Neural progenitor cell (in vitro differentiated cells): ENCODE data around the gene C1orf185. TPM values are rescaled to one million over a fixed set of nuclear protein-coding genes. Genes with fewer than 3 reads are reported as not detected.

Experiments used
- DNase-seq: peaks from one replicate; pipeline ENCODE4 v3.0.0-alpha.2; 2016; ENCODE audit warnings: low spot score
- H2AFZ ChIP-seq: fragments of 200-600 bp; sonication (generic); replicated peaks from 2 replicates; pipeline ENCODE4 v1.6.1; 2016; ENCODE audit warnings: antibody characterized with exemption
- H3F3A ChIP-seq: fragments of 200-600 bp; sonication (generic); 2 replicates; pipeline ENCODE4 v1.6.1; 2016; ENCODE audit warnings: antibody characterized with exemption, low read depth
- H3K27ac ChIP-seq: fragments of 200-600 bp; sonication (generic); 2 replicates; pipeline ENCODE4 v1.5.1; 2016; ENCODE audit warnings: mild to moderate bottlenecking
- H3K27me3 ChIP-seq: fragments of 200-600 bp; sonication (generic); 2 replicates; pipeline ENCODE4 v1.6.1; 2016; ENCODE audit warnings: mild to moderate bottlenecking, moderate library complexity
- H3K36me3 ChIP-seq: fragments of 200-600 bp; sonication (generic); 2 replicates; pipeline ENCODE4 v1.5.1; 2016
- H3K4me1 ChIP-seq: fragments of 200-600 bp; sonication (generic); 2 replicates; pipeline ENCODE4 v1.6.1; 2016; ENCODE audit warnings: mixed run types
- H3K4me2 ChIP-seq: fragments of 200-600 bp; sonication (generic); 2 replicates; pipeline ENCODE4 v1.6.1; 2016
- H3K4me3 ChIP-seq: fragments of 200-600 bp; sonication (generic); 2 replicates; pipeline ENCODE4 v1.5.1; 2016
- H3K79me2 ChIP-seq: fragments of 200-600 bp; sonication (generic); 2 replicates; pipeline ENCODE4 v1.6.1; 2016; ENCODE audit warnings: low read depth
- H3K9ac ChIP-seq: fragments of 200-600 bp; sonication (generic); 2 replicates; pipeline ENCODE4 v1.6.1; 2016
- H3K9me3 ChIP-seq: fragments of 200-600 bp; sonication (generic); 2 replicates; pipeline ENCODE4 v1.5.1; 2016; ENCODE audit warnings: low read depth
- H4K20me1 ChIP-seq: fragments of 200-600 bp; sonication (generic); 2 replicates; pipeline ENCODE4 v1.6.1; 2016; ENCODE audit warnings: low read depth
- H3K27ac Mint-ChIP-seq: 3 replicates; pipeline ENCODE4 v1.8.0; 2021; ENCODE audit warnings: mixed read lengths
- H3K27me3 Mint-ChIP-seq: 2 replicates; pipeline ENCODE4 v1.8.0; 2022; ENCODE audit warnings: low read depth, mild to moderate bottlenecking, inconsistent platforms, moderate library complexity, mixed read lengths; ENCODE audit not compliant: insufficient read depth
- H3K36me3 Mint-ChIP-seq: 3 replicates; pipeline ENCODE4 v1.8.0; 2021; ENCODE audit warnings: mixed read lengths
- H3K4me1 Mint-ChIP-seq: 3 replicates; pipeline ENCODE4 v1.8.0; 2021; ENCODE audit warnings: mixed read lengths
- H3K4me3 Mint-ChIP-seq: 3 replicates; pipeline ENCODE4 v1.8.0; 2021; ENCODE audit warnings: mild to moderate bottlenecking, moderate library complexity, mixed read lengths
- H3K9me3 Mint-ChIP-seq: 3 replicates; pipeline ENCODE4 v1.8.0; 2020; ENCODE audit warnings: mixed read lengths
- EZH2 ChIP-seq: fragments of 200-600 bp; sonication (generic); IDR thresholded peaks from 2 replicates; pipeline ENCODE4 v1.6.1; 2017; ENCODE audit warnings: antibody characterized with exemption, mild to moderate bottlenecking, moderate library complexity
- EZH2phosphoT487 ChIP-seq: fragments of 200-600 bp; sonication (generic); IDR thresholded peaks from 2 replicates; pipeline ENCODE4 v1.6.1; 2017; ENCODE audit warnings: antibody characterized with exemption
- total RNA-seq: library from RNA; depleted of rRNA; stranded (reverse); fragments of >200 nt; gene quantifications from 2 replicates; pipeline ENCODE4 v1.2.3, GENCODE V29; 2015; ENCODE audit warnings: low replicate concordance
- TF ChIP-seq, protein P1 (sequence below): fragments of 200-600 bp; sonication (generic); IDR thresholded peaks from 2 replicates; pipeline ENCODE4 v1.5.1; 2017; ENCODE audit warnings: antibody characterized with exemption, mild to moderate bottlenecking

The C1orf185 gene
- total RNA-seq, 1 donor from 2014 or later, result not detected

DNA sequence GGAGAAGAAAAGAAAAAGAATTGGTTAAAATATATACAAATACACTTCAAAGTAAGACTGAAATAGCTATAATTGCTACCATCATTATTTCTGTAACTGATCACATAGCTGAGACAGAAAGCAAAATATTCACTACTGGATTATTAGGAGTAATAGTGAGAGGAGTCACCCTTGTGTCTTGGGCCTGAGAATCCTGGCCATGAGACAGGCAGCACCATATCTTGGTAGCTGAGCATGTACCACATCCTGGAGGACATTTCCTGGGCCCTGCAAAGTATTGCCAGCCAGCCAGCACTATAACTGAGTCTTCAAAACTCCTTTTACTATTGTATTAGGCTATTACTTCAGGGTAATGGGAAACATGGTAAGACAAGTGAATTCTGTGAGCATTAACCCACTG, 63.5 kb downstream of the C1orf185 start:
- H3K27me3 Mint-ChIP-seq, result peaks cover 2% of the 10 kb centered on the region
- Histone ChIP-seq H3F3A (no peaks in the 10 kb centered on the region), H2AFZ (no peak overlapping the region), H3K27ac (no peak overlapping the region), H3K9me3 (no peaks in the 10 kb centered on the region), H3K27me3 (no peaks in the 10 kb centered on the region), H3K4me2 (no peak overlapping the region), H3K4me3 (no peak overlapping the region), H3K79me2 (no peaks in the 10 kb centered on the region), H3K4me1 (no peaks in the 10 kb centered on the region), H3K9ac (no peak overlapping the region), H4K20me1 (no peaks in the 10 kb centered on the region), H3K36me3 (no peaks in the 10 kb centered on the region)
- no peaks in the 10 kb centered on the region for H3K36me3 Mint-ChIP-seq
- TF ChIP-seq, protein P1, sequence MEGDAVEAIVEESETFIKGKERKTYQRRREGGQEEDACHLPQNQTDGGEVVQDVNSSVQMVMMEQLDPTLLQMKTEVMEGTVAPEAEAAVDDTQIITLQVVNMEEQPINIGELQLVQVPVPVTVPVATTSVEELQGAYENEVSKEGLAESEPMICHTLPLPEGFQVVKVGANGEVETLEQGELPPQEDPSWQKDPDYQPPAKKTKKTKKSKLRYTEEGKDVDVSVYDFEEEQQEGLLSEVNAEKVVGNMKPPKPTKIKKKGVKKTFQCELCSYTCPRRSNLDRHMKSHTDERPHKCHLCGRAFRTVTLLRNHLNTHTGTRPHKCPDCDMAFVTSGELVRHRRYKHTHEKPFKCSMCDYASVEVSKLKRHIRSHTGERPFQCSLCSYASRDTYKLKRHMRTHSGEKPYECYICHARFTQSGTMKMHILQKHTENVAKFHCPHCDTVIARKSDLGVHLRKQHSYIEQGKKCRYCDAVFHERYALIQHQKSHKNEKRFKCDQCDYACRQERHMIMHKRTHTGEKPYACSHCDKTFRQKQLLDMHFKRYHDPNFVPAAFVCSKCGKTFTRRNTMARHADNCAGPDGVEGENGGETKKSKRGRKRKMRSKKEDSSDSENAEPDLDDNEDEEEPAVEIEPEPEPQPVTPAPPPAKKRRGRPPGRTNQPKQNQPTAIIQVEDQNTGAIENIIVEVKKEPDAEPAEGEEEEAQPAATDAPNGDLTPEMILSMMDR, result no peak
- TF ChIP-seq EZH2, result no peak
- no peak for TF ChIP-seq EZH2phosphoT487
- DNase-seq, result no peak
- no peak overlapping the region for H3K4me3 Mint-ChIP-seq
- H3K9me3 Mint-ChIP-seq, result no peaks in the 10 kb centered on the region
- no peaks in the 10 kb centered on the region for H3K4me1 Mint-ChIP-seq
- H3K27ac Mint-ChIP-seq, result no peak overlapping the region

DNA sequence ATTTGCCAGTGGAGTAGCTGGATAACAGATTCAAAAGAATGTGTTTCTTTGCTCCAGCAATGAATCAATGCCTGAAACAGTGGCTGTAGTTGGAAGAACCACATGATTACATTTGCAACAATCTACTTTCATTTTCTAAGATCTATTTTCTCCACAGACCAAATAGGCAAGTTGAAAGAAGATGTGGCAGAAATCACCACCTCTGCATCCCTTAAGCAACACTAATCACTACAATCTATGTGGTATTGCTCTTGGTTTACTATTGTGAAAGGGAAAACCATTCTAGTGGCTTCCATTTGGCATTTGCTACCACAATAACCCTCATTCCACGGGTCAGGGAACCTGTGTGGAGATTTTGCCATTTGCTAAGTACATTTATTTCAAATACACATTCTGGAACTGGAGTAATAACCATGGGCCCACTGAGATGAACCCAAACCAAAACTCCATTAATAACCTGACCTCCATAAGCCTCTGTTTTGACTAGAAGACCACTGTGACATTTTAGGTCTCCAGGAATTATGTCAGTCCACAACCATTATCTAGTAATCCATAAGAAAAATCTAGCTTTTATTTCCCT, 66.3 kb downstream of the C1orf185 start:
- Histone ChIP-seq H3K27me3 (no peaks in the 10 kb centered on the region), H3K4me2 (no peak overlapping the region), H3K36me3 (no peaks in the 10 kb centered on the region), H3K4me1 (no peaks in the 10 kb centered on the region), H3K9me3 (no peaks in the 10 kb centered on the region), H3K27ac (no peak overlapping the region), H3K9ac (no peak overlapping the region), H3K79me2 (no peaks in the 10 kb centered on the region), H2AFZ (no peak overlapping the region), H4K20me1 (no peaks in the 10 kb centered on the region), H3F3A (no peaks in the 10 kb centered on the region), H3K4me3 (no peak overlapping the region)
- DNase-seq, result no peak
- no peak overlapping the region for H3K4me3 Mint-ChIP-seq
- H3K4me1 Mint-ChIP-seq, result no peaks in the 10 kb centered on the region
- no peaks in the 10 kb centered on the region for H3K36me3 Mint-ChIP-seq
- TF ChIP-seq, protein P1, result no peak
- TF ChIP-seq EZH2 (no peak), EZH2phosphoT487 (no peak)
- H3K27me3 Mint-ChIP-seq, result peaks cover 2% of the 10 kb centered on the region
- H3K9me3 Mint-ChIP-seq, result no peaks in the 10 kb centered on the region
- no peak overlapping the region for H3K27ac Mint-ChIP-seq

DNA sequence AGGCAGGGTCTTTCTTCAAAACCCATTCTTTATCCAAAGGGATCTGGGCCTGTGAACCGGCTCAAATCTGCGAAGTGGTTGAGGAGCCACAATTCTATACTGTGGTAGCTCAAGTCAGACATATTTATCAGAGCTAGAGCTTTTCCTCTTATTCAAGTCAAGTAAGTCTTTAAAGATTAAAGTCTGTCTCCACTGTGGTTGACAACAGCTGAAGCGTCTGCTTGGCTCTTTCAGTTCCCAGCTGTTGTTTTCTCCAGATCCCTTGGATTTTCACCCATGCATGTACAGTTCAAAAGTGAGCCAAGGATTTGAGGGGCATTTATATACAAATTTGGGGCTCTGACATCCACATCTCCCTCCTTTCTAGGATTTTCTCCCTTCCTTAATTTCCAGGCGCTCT, 66.9 kb downstream of the C1orf185 start:
- Histone ChIP-seq H3K9ac (no peak overlapping the region), H3K9me3 (no peaks in the 10 kb centered on the region), H3K4me3 (no peak overlapping the region), H2AFZ (no peak overlapping the region), H3K4me1 (no peaks in the 10 kb centered on the region), H3K27me3 (no peaks in the 10 kb centered on the region), H3K36me3 (no peaks in the 10 kb centered on the region), H3K4me2 (no peak overlapping the region), H3K79me2 (no peaks in the 10 kb centered on the region), H3F3A (no peaks in the 10 kb centered on the region), H3K27ac (no peak overlapping the region), H4K20me1 (no peaks in the 10 kb centered on the region)
- H3K27ac Mint-ChIP-seq, result no peak overlapping the region
- H3K27me3 Mint-ChIP-seq, result peaks cover 2% of the 10 kb centered on the region
- no peaks in the 10 kb centered on the region for H3K9me3 Mint-ChIP-seq
- H3K4me1 Mint-ChIP-seq, result no peaks in the 10 kb centered on the region
- no peak for TF ChIP-seq EZH2phosphoT487
- TF ChIP-seq, protein P1, result no peak
- TF ChIP-seq EZH2, result no peak
- H3K36me3 Mint-ChIP-seq, result no peaks in the 10 kb centered on the region
- no peak overlapping the region for H3K4me3 Mint-ChIP-seq
- no peak for DNase-seq
